Natural killer cell (primary cell): ENCODE results near the gene COL4A1. TPM values are rescaled to one million over a fixed set of nuclear protein-coding genes. Genes with fewer than 3 reads are reported as not detected.

Source experiments
- ATAC-seq, 3 donors: fragments of 150-1000 bp in 2 of 3; fragments of 200-7000 bp in 1 of 3; cut with Tn5 transposase; 1 replicate in 1 of 3; 2 replicates in 2 of 3; pipeline ENCODE4 v1.10.0; 2021; ENCODE audit warnings: mild to moderate bottlenecking in 2 of 3, moderate library complexity in 2 of 3
- DNase-seq, 2 donors: peaks; one replicate each; pipeline versions ENCODE4 v3.0.0 to v3.0.0-alpha.2; 2013 to 2021; ENCODE audit warnings: mixed read lengths in 1 of 2
- H3K27ac ChIP-seq: one replicate; pipeline ENCODE4 v1.5.1; 2013; ENCODE audit warnings: mild to moderate bottlenecking, low read length
- H3K27me3 ChIP-seq: one replicate; pipeline ENCODE4 v1.6.1; 2013; ENCODE audit warnings: low read length; ENCODE audit not compliant: control insufficient read depth, insufficient read depth
- H3K36me3 ChIP-seq: one replicate; pipeline ENCODE4 v1.6.1; 2013; ENCODE audit warnings: low read length; ENCODE audit not compliant: control insufficient read depth, insufficient read depth
- H3K4me1 ChIP-seq: one replicate; pipeline ENCODE4 v1.6.1; 2013; ENCODE audit warnings: low read length; ENCODE audit not compliant: control insufficient read depth, insufficient read depth
- H3K4me3 ChIP-seq: one replicate; pipeline ENCODE4 v1.5.1; 2013; ENCODE audit warnings: low read length
- H3K9me3 ChIP-seq: one replicate; pipeline ENCODE4 v1.6.1; 2013; ENCODE audit warnings: low read length; ENCODE audit not compliant: control insufficient read depth, insufficient read depth
- H3K27ac Mint-ChIP-seq, 2 donors: one replicate each; pipeline ENCODE4 v1.8.0; 2022; ENCODE audit warnings: mild to moderate bottlenecking in 2 of 2, mixed read lengths in 2 of 2, moderate library complexity in 1 of 2
- H3K27me3 Mint-ChIP-seq, 2 donors: one replicate each; pipeline ENCODE4 v1.8.0; 2022; ENCODE audit warnings: low read depth in 2 of 2, mixed read lengths in 2 of 2
- H3K36me3 Mint-ChIP-seq: one replicate; pipeline ENCODE4 v1.8.0; 2022; ENCODE audit warnings: mixed read lengths
- H3K4me1 Mint-ChIP-seq, 2 donors: one replicate each; pipeline ENCODE4 v1.8.0; 2022; ENCODE audit warnings: mixed read lengths in 2 of 2
- H3K4me3 Mint-ChIP-seq: one replicate; pipeline ENCODE4 v1.8.0; 2022; ENCODE audit warnings: mild to moderate bottlenecking, moderate library complexity, mixed read lengths
- H3K9me3 Mint-ChIP-seq, 2 donors: one replicate each; pipeline ENCODE4 v1.8.0; 2022; ENCODE audit warnings: mixed read lengths in 2 of 2
- CTCF ChIP-seq: fragments of 200-600 bp; IDR thresholded peaks from one replicate; pipeline ENCODE4 v1.8.0; 2022; ENCODE audit warnings: antibody characterized with exemption
- WGBS: methylation state at CpG from one replicate; pipeline ENCODE4 v1.1.7; 2013; ENCODE audit warnings: missing lambda C conversion rate; ENCODE audit not compliant: insufficient coverage; 5-methylcytosine and 5-hydroxymethylcytosine counted together
- intact Hi-C: fragments of 100-400 bp; cut with micrococcal nuclease; formaldehyde crosslinking; loops from one replicate; pipeline ENCODE4 v1.14.2; 2022
- total RNA-seq, 4 donors: library from RNA; stranded (reverse); fragments of 120-200 nt in 1 of 4; gene quantifications; one replicate each; pipeline versions ENCODE4 v1.2.3 to v1.2.4, GENCODE V29; 2013 to 2022

Gene COL4A1
- total RNA-seq, 3 donors from 2014 or later (not counting 1 experiment from before 2014, with no cell fraction given), result not detected

GRCh38 chr13:110224519-110224918 lies 82.4 kb downstream of the COL4A1 start:
- intact Hi-C loops, result no loop called here
- no peak for DNase-seq
- H3K4me1 ChIP-seq, result no peaks in the 10 kb centered on the region
- no peak for TF ChIP-seq CTCF
- no peaks in the 10 kb centered on the region for H3K36me3 Mint-ChIP-seq
- no peaks in the 10 kb centered on the region for H3K36me3 ChIP-seq
- 89% methylated on average over 8 of the region's 8 CpGs for WGBS
- H3K9me3 Mint-ChIP-seq, result no peaks in the 10 kb centered on the region
- no peak overlapping the region for H3K4me3 ChIP-seq
- H3K27ac Mint-ChIP-seq, result no peak overlapping the region
- ATAC-seq, result no peak
- no peaks in the 10 kb centered on the region for H3K9me3 ChIP-seq
- peaks cover 0 to 23% of the 10 kb centered on the region in 2 donors for H3K27me3 Mint-ChIP-seq
- no peak overlapping the region for H3K4me3 Mint-ChIP-seq
- H3K27me3 ChIP-seq, result no peaks in the 10 kb centered on the region
- no peaks in the 10 kb centered on the region for H3K4me1 Mint-ChIP-seq
- H3K27ac ChIP-seq, result no peak overlapping the region

GRCh38 chr13:110221406-110222117 lies 85.4 kb downstream of the COL4A1 start:
- Histone ChIP-seq H3K4me1 (no peaks in the 10 kb centered on the region), H3K27me3 (no peaks in the 10 kb centered on the region), H3K36me3 (no peaks in the 10 kb centered on the region), H3K27ac (no peak overlapping the region), H3K4me3 (no peak overlapping the region), H3K9me3 (no peaks in the 10 kb centered on the region)
- H3K9me3 Mint-ChIP-seq, result no peaks in the 10 kb centered on the region
- no peaks in the 10 kb centered on the region for H3K4me1 Mint-ChIP-seq
- intact Hi-C loops, result no loop called here
- H3K27ac Mint-ChIP-seq, result no peak overlapping the region
- WGBS, result 79% methylated on average over 18 of the region's 18 CpGs
- no peak overlapping the region for H3K4me3 Mint-ChIP-seq
- no peak for DNase-seq
- ATAC-seq, result no peak
- no peaks in the 10 kb centered on the region for H3K36me3 Mint-ChIP-seq
- TF ChIP-seq CTCF, result no peak
- H3K27me3 Mint-ChIP-seq, result peaks cover 3 to 40% of the 10 kb centered on the region in 2 donors

DNA sequence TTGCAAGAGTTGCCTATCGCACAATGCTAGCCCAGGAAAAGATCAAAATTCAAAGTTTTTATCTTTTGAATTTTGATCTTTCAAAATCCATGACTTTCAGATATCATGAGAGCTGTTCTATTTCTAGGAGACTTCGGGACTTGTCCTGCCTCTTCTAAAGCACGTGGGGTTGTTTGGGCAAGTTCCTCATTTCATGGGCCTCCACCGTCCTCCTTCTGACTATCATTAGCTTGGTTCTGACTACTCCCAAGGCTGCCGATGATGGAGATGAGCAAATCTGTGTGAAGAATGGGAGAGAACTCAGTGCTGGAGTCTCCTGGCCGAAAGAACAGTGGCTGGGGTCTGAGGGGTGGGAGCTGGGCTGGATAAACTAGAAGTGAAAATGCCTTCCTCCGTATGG lies 86.5 kb downstream of the COL4A1 start:
- Mint-ChIP-seq H3K4me1 (no peaks in the 10 kb centered on the region), H3K4me3 (no peak overlapping the region), H3K9me3 (no peaks in the 10 kb centered on the region), H3K27ac (no peak overlapping the region), H3K36me3 (no peaks in the 10 kb centered on the region), H3K27me3 (peaks cover 3 to 40% of the 10 kb centered on the region in 2 donors)
- intact Hi-C loops, result no loop called here
- Histone ChIP-seq H3K27ac (no peak overlapping the region), H3K27me3 (no peaks in the 10 kb centered on the region), H3K4me3 (no peak overlapping the region), H3K4me1 (no peaks in the 10 kb centered on the region), H3K9me3 (no peaks in the 10 kb centered on the region), H3K36me3 (no peaks in the 10 kb centered on the region)
- ATAC-seq, result no peak
- TF ChIP-seq CTCF, result no peak
- 46% methylated on average over 7 of the region's 7 CpGs for WGBS
- DNase-seq, result no peak
